Peyer's patch (tissue), 4 donors: ENCODE data around the gene SIGLEC1.

ENCODE experiments used
- CTCF ChIP-seq, 6 experiments: fragments of 450-650 bp in 4 of 6; fragments of 200-600 bp in 2 of 6; sonication (generic) in 1 of 6; IDR thresholded peaks; one replicate each; pipeline ENCODE4 v1.5.1; 2017 to 2019; ENCODE audit warnings: antibody characterized with exemption in 6 of 6, mild to moderate bottlenecking in 3 of 6, moderate library complexity in 1 of 6
- POLR2A ChIP-seq, 2 donors: fragments of 450-650 bp; IDR thresholded peaks; one replicate each; pipeline ENCODE4 v1.5.1; 2017; ENCODE audit warnings: antibody characterized with exemption in 2 of 2, mild to moderate bottlenecking in 2 of 2, moderate library complexity in 2 of 2

- TF ChIP-seq POLR2A (IDR thresholded peaks at IDR 0.05) (no peak), CTCF (IDR thresholded peaks at IDR 0.05) (no peak)
Measured at GRCh38 chr20:3689978-3690377, 22.4 kb downstream of the SIGLEC1 start.
